ENCODE measurements around the gene PDE8A.
A peak's percentile ranks its signal among the peaks of the same experiment; 100 is the strongest.
"Not testable (repeated sequence)": the region's sequence is repeated elsewhere in the genome, so short reads cannot be mapped to it uniquely, and the experiment has no call there.

PDE8A gene

GRCh38 chr15:84962955-84963354 is 18.7 kb upstream of the PDE8A start:
- no peak for DNase-seq

- DNase-seq = no peak
Observed at GRCh38 chr15:84967380-84967779, 14.3 kb upstream of the PDE8A start.

GRCh38 chr15:84968301-84968700 is 13.4 kb upstream of the PDE8A start:
- no peak for DNase-seq

GRCh38 chr15:84969257-84969656 is 12.4 kb upstream of the PDE8A start:
- no peak for DNase-seq

GRCh38 chr15:84970843-84971242 is 10.8 kb upstream of the PDE8A start:
- no peak for DNase-seq

GRCh38 chr15:84973492-84974460 is 7.9 kb upstream of the PDE8A start:
- DNase-seq = no peak

GRCh38 chr15:84975871-84976351 is 5.7 kb upstream of the PDE8A start:
- no peak for DNase-seq

GRCh38 chr15:84976746-84977345 is 4.8 kb upstream of the PDE8A start:
- DNase-seq = no peak

GRCh38 chr15:84979651-84980050 is 2.0 kb upstream of the PDE8A start:
- DNase-seq = no peak

GRCh38 chr15:84980196-84981053 is 1.2 kb upstream of the PDE8A start:
- DNase-seq = peak; percentile 48

- DNase-seq = peak; percentile 54
Observed at GRCh38 chr15:84981054-84981710, 474 bp upstream of the PDE8A start.

GRCh38 chr15:84982301-84982920 is 755 bp downstream of the PDE8A start:
- DNase-seq = no peak

GRCh38 chr15:84983294-84983693 is 1.6 kb downstream of the PDE8A start:
- no peak for DNase-seq

GRCh38 chr15:84983711-84984110 is 2.1 kb downstream of the PDE8A start:
- DNase-seq = no peak

- no peak for DNase-seq
Observed at GRCh38 chr15:84985158-84985557, 3.5 kb downstream of the PDE8A start.

- DNase-seq = not testable (repeated sequence)
Observed at GRCh38 chr15:84987351-84987750, 5.7 kb downstream of the PDE8A start.

GRCh38 chr15:84987949-84988624 is 6.4 kb downstream of the PDE8A start:
- DNase-seq = no peak

- no peak for DNase-seq
Observed at GRCh38 chr15:84988909-84989644, 7.4 kb downstream of the PDE8A start.

GRCh38 chr15:84990507-84990906 is 8.9 kb downstream of the PDE8A start:
- no peak for DNase-seq

- no peak for DNase-seq
Observed at GRCh38 chr15:84991014-84991712, 9.5 kb downstream of the PDE8A start.

Data from DMS79 treated with DMSO at 0.1 percent for 48 hours (cell line).